ENCODE results near the gene FYB1.
"Not testable (repeated sequence)": the region's sequence is repeated elsewhere in the genome, so short reads cannot be mapped to it uniquely, and the experiment has no call there.

The FYB1 gene

GRCh38 chr5:39187831-39188731 is 31.3 kb downstream of the FYB1 start:
- no peak for DNase-seq (ENCODE audit: low read depth)

GRCh38 chr5:39186722-39187539 is 32.4 kb downstream of the FYB1 start:
- no peak for DNase-seq (ENCODE audit: low read depth)

- DNase-seq (ENCODE audit: low read depth) = no peak
Observed at GRCh38 chr5:39186289-39186688, 33.1 kb downstream of the FYB1 start.

- no peak for DNase-seq (ENCODE audit: low read depth)
Observed at GRCh38 chr5:39185761-39186160, 33.6 kb downstream of the FYB1 start.

GRCh38 chr5:39179561-39179960 is 39.8 kb downstream of the FYB1 start:
- not testable (repeated sequence) for DNase-seq (ENCODE audit: low read depth)

GRCh38 chr5:39178861-39179260 is 40.5 kb downstream of the FYB1 start:
- DNase-seq (ENCODE audit: low read depth) = no peak

GRCh38 chr5:39178171-39178570 is 41.2 kb downstream of the FYB1 start:
- DNase-seq (ENCODE audit: low read depth) = no peak

GRCh38 chr5:39177631-39177964 is 41.8 kb downstream of the FYB1 start:
- no peak for DNase-seq (ENCODE audit: low read depth)

GRCh38 chr5:39176759-39177630 is 42.4 kb downstream of the FYB1 start:
- DNase-seq (ENCODE audit: low read depth) = no peak

- no peak for DNase-seq (ENCODE audit: low read depth)
Observed at GRCh38 chr5:39175273-39175955, 43.9 kb downstream of the FYB1 start.

- no peak for DNase-seq (ENCODE audit: low read depth)
Observed at GRCh38 chr5:39173069-39173468, 46.3 kb downstream of the FYB1 start.

GRCh38 chr5:39172593-39172992 is 46.8 kb downstream of the FYB1 start:
- no peak for DNase-seq (ENCODE audit: low read depth)

GRCh38 chr5:39171647-39172046 is 47.7 kb downstream of the FYB1 start:
- DNase-seq (ENCODE audit: low read depth) = no peak

GRCh38 chr5:39169081-39169480 is 50.3 kb downstream of the FYB1 start:
- no peak for DNase-seq (ENCODE audit: low read depth)

GRCh38 chr5:39167972-39168342 is 51.4 kb downstream of the FYB1 start:
- no peak for DNase-seq (ENCODE audit: low read depth)

GRCh38 chr5:39167141-39167971 is 52.0 kb downstream of the FYB1 start:
- no peak for DNase-seq (ENCODE audit: low read depth)

GRCh38 chr5:39164529-39165402 is 54.6 kb downstream of the FYB1 start:
- no peak for DNase-seq (ENCODE audit: low read depth)

- no peak for DNase-seq (ENCODE audit: low read depth)
Observed at GRCh38 chr5:39164016-39164415, 55.3 kb downstream of the FYB1 start.

GRCh38 chr5:39161578-39161977 is 57.8 kb downstream of the FYB1 start:
- DNase-seq (ENCODE audit: low read depth) = no peak
